Measurements from ENCODE around the gene TUBB8.
"Not testable (repeated sequence)": the region's sequence is repeated elsewhere in the genome, so short reads cannot be mapped to it uniquely, and the experiment has no call there.

TUBB8 gene

DNA sequence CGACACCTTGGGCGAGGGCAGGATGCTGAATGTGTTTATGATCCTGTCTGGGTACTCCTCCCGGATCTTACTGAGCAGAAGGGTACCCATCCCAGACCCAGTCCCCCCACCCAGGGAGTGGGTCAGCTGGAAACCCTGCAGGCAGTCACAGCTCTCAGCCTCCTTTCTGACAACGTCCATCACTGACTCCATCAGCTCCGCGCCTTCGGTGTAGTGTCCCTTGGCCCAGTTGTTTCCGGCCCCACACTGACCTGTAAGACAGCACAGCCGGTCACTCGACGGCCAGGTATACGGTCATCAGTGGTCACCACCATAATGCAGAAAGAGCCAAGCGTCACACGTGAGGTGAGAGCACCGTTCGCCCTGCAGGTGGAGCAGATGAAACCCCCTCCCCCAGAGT is 1.2 kb downstream of the TUBB8 start:
- not testable (repeated sequence) for DNase-seq (ENCODE audit: low spot score)

DNA sequence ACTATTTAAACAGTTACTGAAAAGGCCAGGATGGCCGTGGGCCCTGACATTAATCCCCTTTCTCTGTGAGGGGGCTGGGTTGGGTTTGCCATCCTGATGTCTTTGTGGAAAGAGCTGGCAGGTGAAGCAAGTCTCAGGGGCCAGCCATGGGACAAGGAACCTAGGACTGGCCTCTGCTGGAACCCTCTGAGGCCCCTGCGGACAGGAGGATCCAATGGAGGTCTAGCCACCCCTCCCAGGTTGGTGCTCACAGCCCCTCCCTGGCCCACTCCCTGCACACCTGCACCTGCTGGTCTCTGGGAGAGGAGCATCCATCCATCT is 35.8 kb downstream of the TUBB8 start:
- DNase-seq (ENCODE audit: low spot score): not testable (repeated sequence)

DNA sequence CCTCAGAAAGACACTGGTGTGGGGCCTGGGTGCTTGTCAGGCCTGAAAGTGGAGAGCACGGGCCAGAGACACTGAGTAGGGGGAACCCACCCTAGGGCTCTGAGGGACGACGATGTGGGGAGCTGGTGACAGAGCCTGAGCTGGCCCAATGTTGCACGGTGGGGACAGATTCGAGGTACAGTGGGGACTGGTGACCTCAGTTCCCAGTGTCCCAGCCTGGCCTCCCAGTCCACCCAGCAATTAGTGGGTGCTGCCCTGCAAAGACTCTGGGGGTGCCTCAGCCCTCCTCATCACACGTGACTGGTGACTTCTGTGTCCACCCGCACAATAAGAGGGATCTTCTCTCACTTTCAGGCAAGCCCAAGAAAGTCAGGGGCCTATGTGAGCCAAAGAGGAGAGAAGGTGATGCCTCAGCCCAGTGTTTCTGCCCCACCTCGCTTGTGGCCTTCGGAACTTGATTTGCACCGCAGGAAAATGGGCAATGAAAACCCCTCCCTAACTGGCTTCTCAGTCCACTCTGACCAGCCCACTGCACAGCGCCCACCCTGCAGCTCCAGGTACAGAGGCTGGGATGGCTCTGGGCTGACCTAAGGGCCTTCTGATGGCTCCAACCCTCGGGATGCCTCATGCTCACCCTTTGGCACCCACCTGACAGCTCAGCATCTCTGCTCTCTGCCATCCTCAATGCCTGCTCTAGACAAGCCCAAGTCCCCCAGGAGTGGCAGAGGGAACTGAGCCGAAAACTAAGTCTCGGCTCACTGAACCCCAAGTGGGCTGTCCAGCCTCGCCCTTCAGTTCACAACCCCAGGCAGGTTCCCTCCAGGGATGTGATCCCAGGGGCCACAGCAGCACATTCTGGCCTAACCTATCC is 36.4 kb downstream of the TUBB8 start:
- DNase-seq (ENCODE audit: low spot score): not testable (repeated sequence)

DNA sequence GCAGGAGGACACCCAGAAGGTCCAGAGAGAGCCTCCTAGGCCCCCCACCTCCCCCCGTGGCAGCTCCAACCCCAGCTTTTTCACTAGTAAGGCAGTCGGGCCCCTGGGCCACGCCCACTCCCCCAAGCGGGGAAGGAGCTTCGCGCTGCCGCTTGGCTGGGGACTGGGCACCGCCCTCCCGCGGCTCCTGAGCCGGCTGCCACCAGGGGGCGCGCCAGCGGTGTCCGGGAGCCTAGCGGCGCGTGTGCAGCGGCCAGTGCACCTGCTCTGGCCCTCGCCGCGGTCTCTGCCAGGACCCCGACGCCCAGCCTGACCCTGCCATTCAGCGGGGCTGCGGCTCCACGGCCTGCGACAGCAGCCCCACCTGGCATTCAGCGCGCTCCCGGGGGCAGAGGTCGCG is 37.8 kb downstream of the TUBB8 start:
- DNase-seq (ENCODE audit: low spot score): not testable (repeated sequence)

DNA sequence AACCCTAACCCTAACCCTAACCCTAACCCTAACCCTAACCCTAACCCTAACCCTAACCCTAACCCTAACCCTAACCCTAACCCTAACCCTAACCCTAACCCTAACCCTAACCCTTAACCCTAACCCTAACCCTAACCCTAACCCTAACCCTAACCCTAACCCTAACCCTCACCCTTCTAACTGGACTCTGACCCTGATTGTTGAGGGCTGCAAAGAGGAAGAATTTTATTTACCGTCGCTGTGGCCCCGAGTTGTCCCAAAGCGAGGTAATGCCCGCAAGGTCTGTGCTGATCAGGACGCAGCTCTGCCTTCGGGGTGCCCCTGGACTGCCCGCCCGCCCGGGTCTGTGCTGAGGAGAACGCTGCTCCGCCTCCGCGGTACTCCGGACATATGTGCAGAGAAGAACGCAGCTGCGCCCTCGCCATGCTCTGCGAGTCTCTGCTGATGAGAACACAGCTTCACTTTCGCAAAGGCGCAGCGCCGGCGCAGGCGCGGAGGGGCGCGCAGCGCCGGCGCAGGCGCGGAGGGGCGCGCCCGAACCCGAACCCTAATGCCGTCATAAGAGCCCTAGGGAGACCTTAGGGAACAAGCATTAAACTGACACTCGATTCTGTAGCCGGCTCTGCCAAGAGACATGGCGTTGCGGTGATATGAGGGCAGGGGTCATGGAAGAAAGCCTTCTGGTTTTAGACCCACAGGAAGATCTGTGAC is 38.7 kb downstream of the TUBB8 start:
- not testable (repeated sequence) for DNase-seq (ENCODE audit: low spot score)
